K562 treated with DMSO at 1 percent for 48 hours (cell line): ENCODE measurements around the gene ATXN10. TPM values are rescaled to one million over a fixed set of nuclear protein-coding genes. Genes with fewer than 3 reads are reported as not detected.

Experiments used
- total RNA-seq: library from RNA; unstranded; fragments of 300-600 nt; gene quantifications from 2 replicates; pipeline ENCODE4 v1.2.3, GENCODE V29; 2022; ENCODE audit warnings: low replicate concordance; ENCODE audit errors: extremely low read depth

ATXN10 gene, protein sequence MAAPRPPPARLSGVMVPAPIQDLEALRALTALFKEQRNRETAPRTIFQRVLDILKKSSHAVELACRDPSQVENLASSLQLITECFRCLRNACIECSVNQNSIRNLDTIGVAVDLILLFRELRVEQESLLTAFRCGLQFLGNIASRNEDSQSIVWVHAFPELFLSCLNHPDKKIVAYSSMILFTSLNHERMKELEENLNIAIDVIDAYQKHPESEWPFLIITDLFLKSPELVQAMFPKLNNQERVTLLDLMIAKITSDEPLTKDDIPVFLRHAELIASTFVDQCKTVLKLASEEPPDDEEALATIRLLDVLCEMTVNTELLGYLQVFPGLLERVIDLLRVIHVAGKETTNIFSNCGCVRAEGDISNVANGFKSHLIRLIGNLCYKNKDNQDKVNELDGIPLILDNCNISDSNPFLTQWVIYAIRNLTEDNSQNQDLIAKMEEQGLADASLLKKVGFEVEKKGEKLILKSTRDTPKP
- total RNA-seq, result not detected in 2 replicates

GRCh38 chr22:45671783-45672563 lies at the start of gene ATXN10:
Gene ATXN10 (plus strand): TSS chr22:45671834. CDS start chr22:45672064, 230 bp downstream.

Other genes with a start within 250 kb of the ATXN10 start
- not detected in 2 replicates for gene FBLN1, start 169.0 kb upstream of the ATXN10 start, total RNA-seq